Erythroblast (primary cell): ENCODE measurements around the gene IFNA17.

Experiments used
- GATA1 ChIP-seq: IDR thresholded peaks from 2 replicates; pipeline ENCODE4 v1.6.1; 2011; ENCODE audit warnings: low read depth, mild to moderate bottlenecking, control low read depth, low read length, moderate library complexity
- POLR2A ChIP-seq: IDR thresholded peaks from 2 replicates; pipeline ENCODE4 v1.6.1; 2011; ENCODE audit warnings: mild to moderate bottlenecking, low read length

- TF ChIP-seq POLR2A (no peak), GATA1 (no peak)
Observed at GRCh38 chr9:21252721-21253547, 24.9 kb upstream of the IFNA17 start.
